ENCODE data around the gene ARID5A.

Gene ARID5A

GRCh38 chr2:96520697-96521096 is 15.9 kb upstream of the ARID5A start:
- TF ChIP-seq, protein P1, sequence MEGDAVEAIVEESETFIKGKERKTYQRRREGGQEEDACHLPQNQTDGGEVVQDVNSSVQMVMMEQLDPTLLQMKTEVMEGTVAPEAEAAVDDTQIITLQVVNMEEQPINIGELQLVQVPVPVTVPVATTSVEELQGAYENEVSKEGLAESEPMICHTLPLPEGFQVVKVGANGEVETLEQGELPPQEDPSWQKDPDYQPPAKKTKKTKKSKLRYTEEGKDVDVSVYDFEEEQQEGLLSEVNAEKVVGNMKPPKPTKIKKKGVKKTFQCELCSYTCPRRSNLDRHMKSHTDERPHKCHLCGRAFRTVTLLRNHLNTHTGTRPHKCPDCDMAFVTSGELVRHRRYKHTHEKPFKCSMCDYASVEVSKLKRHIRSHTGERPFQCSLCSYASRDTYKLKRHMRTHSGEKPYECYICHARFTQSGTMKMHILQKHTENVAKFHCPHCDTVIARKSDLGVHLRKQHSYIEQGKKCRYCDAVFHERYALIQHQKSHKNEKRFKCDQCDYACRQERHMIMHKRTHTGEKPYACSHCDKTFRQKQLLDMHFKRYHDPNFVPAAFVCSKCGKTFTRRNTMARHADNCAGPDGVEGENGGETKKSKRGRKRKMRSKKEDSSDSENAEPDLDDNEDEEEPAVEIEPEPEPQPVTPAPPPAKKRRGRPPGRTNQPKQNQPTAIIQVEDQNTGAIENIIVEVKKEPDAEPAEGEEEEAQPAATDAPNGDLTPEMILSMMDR (IDR thresholded peaks at IDR 0.05; ENCODE audit: low read depth, low read length) = no peak
- H3K27me3 ChIP-seq = no peaks in the 10 kb centered on the region
- no peak overlapping the region for H3K4me3 ChIP-seq (ENCODE audit: low read depth, low read length)
- H3K4me1 ChIP-seq = no peaks in the 10 kb centered on the region
- no peaks in the 10 kb centered on the region for H3K9me3 ChIP-seq
- H3K36me3 ChIP-seq = no peaks in the 10 kb centered on the region
- no peak for DNase-seq

DNA sequence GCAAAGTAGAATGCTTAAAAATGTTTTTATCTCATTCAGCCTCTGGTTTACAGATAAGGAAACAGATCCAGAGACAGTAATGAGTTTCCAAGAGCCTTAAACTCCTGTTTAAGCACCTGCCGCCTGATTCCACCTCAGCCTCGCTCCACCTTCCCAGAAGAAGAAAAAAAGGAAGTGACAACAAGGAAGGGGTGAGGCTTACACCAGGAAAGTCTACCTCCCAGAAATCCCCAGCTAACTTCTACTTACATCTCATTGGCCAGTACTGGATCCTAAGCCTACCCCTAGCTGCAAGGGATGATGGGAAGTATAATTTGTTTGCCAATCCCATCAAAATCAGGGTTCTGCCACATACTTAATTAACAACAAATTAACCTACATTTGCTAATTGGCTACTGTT is 15.3 kb upstream of the ARID5A start:
- no peaks in the 10 kb centered on the region for H3K27me3 ChIP-seq
- TF ChIP-seq, protein P1 (IDR thresholded peaks at IDR 0.05; ENCODE audit: low read depth, low read length) = no peak
- H3K9me3 ChIP-seq = no peaks in the 10 kb centered on the region
- H3K4me3 ChIP-seq (ENCODE audit: low read depth, low read length) = no peak overlapping the region
- DNase-seq = no peak
- no peaks in the 10 kb centered on the region for H3K36me3 ChIP-seq
- H3K4me1 ChIP-seq = no peaks in the 10 kb centered on the region

DNA sequence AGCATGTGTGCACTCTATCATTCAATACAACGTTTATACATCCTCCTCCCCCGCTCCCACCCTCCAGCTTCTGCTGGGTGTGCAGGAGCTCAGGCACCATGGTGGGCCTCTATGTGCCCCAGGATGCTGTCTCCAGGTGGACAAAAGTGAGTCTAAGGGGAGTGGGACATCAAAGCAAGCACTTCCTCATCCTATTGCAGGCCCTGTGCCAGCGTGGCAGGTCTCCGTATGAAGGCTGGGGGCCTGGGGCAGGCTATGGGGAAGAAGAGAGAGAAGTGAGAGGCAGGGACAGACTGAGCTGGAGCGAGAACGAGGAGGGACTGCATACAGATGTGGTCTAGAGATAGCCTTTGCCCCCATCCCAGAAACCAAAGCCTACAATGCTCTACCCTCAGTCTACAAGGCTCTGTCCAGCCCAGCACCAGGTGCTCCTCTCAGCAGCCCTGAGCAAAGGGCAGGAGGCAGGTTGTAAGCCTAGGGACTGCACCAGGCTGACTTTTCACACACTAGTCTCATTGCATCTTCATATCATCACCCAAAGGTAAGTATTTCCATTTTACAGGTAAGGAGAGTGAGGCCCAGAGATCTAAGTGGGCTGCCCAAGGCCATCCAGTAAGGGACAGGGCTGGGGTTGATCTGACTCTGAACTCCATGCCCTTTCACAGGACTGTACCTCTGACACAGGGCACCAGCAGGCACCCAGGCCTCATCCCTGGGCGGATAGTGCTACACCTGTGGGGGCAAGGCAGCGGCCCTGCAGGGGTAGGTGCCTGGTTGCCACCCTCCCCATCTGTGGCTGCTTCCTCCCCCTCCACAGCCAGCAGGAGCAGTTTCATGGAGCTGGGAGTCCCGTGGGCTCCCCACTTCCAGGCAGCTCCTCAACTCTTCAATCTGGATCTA is 14.0 kb upstream of the ARID5A start:
- H3K9me3 ChIP-seq = no peaks in the 10 kb centered on the region
- no peak overlapping the region for H3K4me3 ChIP-seq (ENCODE audit: low read depth, low read length)
- H3K27me3 ChIP-seq = no peaks in the 10 kb centered on the region
- H3K36me3 ChIP-seq = no peaks in the 10 kb centered on the region
- DNase-seq = no peak
- no peaks in the 10 kb centered on the region for H3K4me1 ChIP-seq
- TF ChIP-seq, protein P1 (IDR thresholded peaks at IDR 0.05; ENCODE audit: low read depth, low read length) = no peak

DNA sequence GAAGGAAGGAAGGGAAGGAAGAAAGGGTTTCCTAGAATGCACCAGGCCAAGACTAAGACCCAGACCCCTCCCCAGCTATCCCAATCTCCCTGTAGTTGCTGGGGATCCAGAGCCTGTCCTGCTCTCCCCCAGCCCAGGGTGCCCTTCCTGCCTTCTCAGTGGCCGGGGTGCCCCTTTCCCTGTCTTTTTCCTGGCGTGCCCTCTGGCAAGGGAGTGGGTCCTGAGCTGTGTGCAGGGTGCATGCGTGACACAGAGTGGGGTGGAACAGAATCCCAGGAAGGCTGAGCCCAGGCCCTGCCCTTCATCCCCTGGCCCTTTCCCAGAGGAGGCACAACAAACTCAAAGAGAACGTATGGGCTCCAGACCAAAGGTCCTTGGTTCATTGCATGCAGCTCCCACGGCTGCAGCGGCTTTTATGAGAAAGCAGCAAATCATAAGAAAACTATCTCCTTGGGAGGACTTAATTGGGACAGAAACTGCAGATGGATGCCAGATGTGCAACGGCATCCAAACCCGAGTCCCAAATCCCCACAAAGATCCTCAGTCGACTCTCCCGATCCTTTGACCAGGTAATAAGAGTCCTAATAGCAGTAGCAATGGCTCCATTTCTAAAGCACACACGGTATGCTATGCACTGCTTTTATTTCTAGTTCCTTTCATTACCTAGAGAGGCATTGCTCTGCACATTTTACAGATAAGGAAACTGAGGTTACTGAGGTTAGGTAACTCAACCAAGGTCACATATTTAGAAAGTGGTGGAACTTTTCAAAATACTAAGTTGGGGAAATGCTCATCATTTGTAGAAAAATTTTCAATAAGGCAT is 12.7 kb upstream of the ARID5A start:
- no peak for DNase-seq
- H3K27me3 ChIP-seq = no peaks in the 10 kb centered on the region
- no peaks in the 10 kb centered on the region for H3K4me1 ChIP-seq
- no peak overlapping the region for H3K4me3 ChIP-seq (ENCODE audit: low read depth, low read length)
- no peaks in the 10 kb centered on the region for H3K9me3 ChIP-seq
- TF ChIP-seq, protein P1 (IDR thresholded peaks at IDR 0.05; ENCODE audit: low read depth, low read length) = no peak
- no peaks in the 10 kb centered on the region for H3K36me3 ChIP-seq

- no peaks in the 10 kb centered on the region for H3K36me3 ChIP-seq
- H3K4me3 ChIP-seq (ENCODE audit: low read depth, low read length) = no peak overlapping the region
- H3K9me3 ChIP-seq = no peaks in the 10 kb centered on the region
- TF ChIP-seq, protein P1 (IDR thresholded peaks at IDR 0.05; ENCODE audit: low read depth, low read length) = no peak
- no peak for DNase-seq
- no peaks in the 10 kb centered on the region for H3K27me3 ChIP-seq
- H3K4me1 ChIP-seq = no peaks in the 10 kb centered on the region
These were observed 11.9 kb upstream of the ARID5A start for GRCh38 chr2:96524482-96525210.
